Stomach (tissue), 9 donors: ENCODE results near the gene CHMP4B. TPM values are rescaled to one million over a fixed set of nuclear protein-coding genes. Genes with fewer than 3 reads are reported as not detected.

Experiments
- DNase-seq, 2 donors: peaks; one replicate each; pipeline versions ENCODE4 v3.0.0 to v3.0.0-alpha.2; 2013 to 2019
- H3K27ac ChIP-seq, 5 donors: fragments of 200-600 bp in 4 of 5; sonication (generic) in 4 of 5; one replicate each; pipeline ENCODE4 v1.5.1; 2013 to 2019; ENCODE audit warnings: mild to moderate bottlenecking in 1 of 5, moderate library complexity in 1 of 5
- H3K27me3 ChIP-seq, 3 donors: fragments of 200-600 bp; sonication (generic); one replicate each; pipeline ENCODE4 v1.5.1; 2017 to 2019; ENCODE audit warnings: mixed run types in 1 of 3
- H3K36me3 ChIP-seq, 4 donors: fragments of 200-600 bp; sonication (generic); 1 replicate in 3 of 4; 2 replicates in 1 of 4; pipeline ENCODE4 v1.5.1; 2016 to 2019
- H3K4me1 ChIP-seq, 4 donors: fragments of 200-600 bp; sonication (generic); one replicate each; pipeline ENCODE4 v1.5.1; 2016 to 2019
- H3K4me3 ChIP-seq, 4 donors: fragments of 200-600 bp; sonication (generic) in 3 of 4; one replicate each; pipeline ENCODE4 v1.5.1; 2016 to 2019; ENCODE audit warnings: mild to moderate bottlenecking in 1 of 4
- H3K9me3 ChIP-seq, 4 donors: fragments of 200-600 bp; sonication (generic); one replicate each; pipeline ENCODE4 v1.5.1; 2016 to 2019
- EP300 ChIP-seq: sonication (generic); formaldehyde crosslinking; IDR thresholded peaks from one replicate; pipeline ENCODE4 v1.6.1; 2017; ENCODE audit warnings: antibody characterized with exemption
- POLR2A ChIP-seq, 4 donors: fragments of 450-650 bp; IDR thresholded peaks; one replicate each; pipeline ENCODE4 v1.6.1; 2016; ENCODE audit warnings: antibody characterized with exemption in 4 of 4, control low read depth in 2 of 4, mild to moderate bottlenecking in 1 of 4, moderate library complexity in 1 of 4
- POLR2AphosphoS5 ChIP-seq, 3 donors: sonication (generic); formaldehyde crosslinking; IDR thresholded peaks; one replicate each; pipeline ENCODE4 v1.6.1; 2016; ENCODE audit warnings: antibody characterized with exemption in 3 of 3
- WGBS, 5 donors: extraction: QIAGEN DNeasy Blood & Tissue Kit in 3 of 5; methylation state at CpG; one replicate each; pipeline versions ENCODE4 v1.1.5 to v1.1.7; 2013 to 2018; 5-methylcytosine and 5-hydroxymethylcytosine counted together
- intact Hi-C: fragments of 100-400 bp; cut with DNase I; formaldehyde crosslinking; loops from one replicate; pipeline ENCODE4 v1.15.1; 2023; ENCODE audit warnings: low total_unique reads
- polyA plus RNA-seq, 3 donors: library from polyadenylated mRNA; stranded (reverse); fragments of 200-250 nt; gene quantifications; one replicate each; pipeline ENCODE4 v1.2.3, GENCODE V29; 2013
- total RNA-seq, 5 donors: library from RNA; depleted of rRNA; stranded (reverse); fragments of >200 nt; gene quantifications; one replicate each; pipeline versions ENCODE4 v1.1.0 to v1.2.3, GENCODE V29; 2014 to 2016
- TF ChIP-seq, protein P1 (sequence below), 7 experiments: fragments of 450-650 bp in 4 of 7; fragments of 200-600 bp in 3 of 7; sonication (generic) in 3 of 7; IDR thresholded peaks; one replicate each; pipeline ENCODE4 v1.5.1; 2016 to 2019; ENCODE audit warnings: antibody characterized with exemption in 7 of 7, control low read depth in 2 of 7, mild to moderate bottlenecking in 1 of 7
- donor health status: healthy with polysubstance abuse.
- donor health status: Bipolar disorder and iron deficiency.
- donor health status: healthy.

CHMP4B gene
- total and polyA plus RNA-seq, 8 donors: 48.4 to 166 (median 98.5) TPM

DNA sequence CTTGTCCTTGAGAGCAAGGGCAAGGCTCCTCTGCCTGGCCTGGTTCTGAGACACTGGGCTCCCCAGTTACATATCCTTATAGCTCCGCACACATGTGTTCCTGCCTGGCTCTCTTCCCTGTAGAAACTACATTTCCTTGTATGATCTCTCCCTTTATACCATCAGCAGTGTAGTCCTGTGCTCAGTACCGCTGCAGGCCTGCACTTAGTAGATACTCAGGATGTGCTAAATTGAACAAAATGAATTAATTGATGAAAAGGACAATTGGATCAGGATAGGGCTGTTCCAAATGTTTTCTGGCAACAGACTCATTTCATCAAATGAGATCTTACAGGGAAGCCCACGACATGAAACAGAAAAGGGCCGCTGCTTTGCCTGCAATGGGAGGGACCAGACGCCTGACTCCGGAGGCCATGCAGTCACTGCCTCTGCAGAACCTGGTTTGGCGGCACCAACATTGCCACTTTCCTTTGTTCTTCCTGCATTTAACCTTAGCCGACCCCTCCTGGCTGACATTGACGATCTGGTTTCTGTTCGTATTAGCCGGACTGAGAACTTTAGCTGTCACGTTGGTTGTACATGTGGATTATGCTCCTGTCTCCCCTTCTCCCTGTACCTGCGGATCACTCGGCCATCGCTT lies 53.3 kb downstream of the CHMP4B start:
- TF ChIP-seq EP300 (no peak), POLR2A (IDR thresholded peaks at IDR 0.05) (no peak), POLR2AphosphoS5 (IDR thresholded peaks at IDR 0.05) (no peak)
- no peaks in the 10 kb centered on the region for H3K27me3 ChIP-seq
- intact Hi-C loops: loop anchor here (10.0 kb wide), 1 partner anchor 260 kb away; no protein-coding TSS in a partner anchor
- peaks cover 7 to 18% (median 11%) of the 10 kb centered on the region in 4 donors for H3K4me1 ChIP-seq
- DNase-seq: no peak
- no peak overlapping the region for H3K27ac ChIP-seq
- no peaks in the 10 kb centered on the region for H3K9me3 ChIP-seq
- no peaks in the 10 kb centered on the region for H3K36me3 ChIP-seq
- H3K4me3 ChIP-seq: no peak overlapping the region
- 80 to 87% (median 86%) methylated on average over 15 of the region's 15 CpGs for WGBS, 5 donors

DNA sequence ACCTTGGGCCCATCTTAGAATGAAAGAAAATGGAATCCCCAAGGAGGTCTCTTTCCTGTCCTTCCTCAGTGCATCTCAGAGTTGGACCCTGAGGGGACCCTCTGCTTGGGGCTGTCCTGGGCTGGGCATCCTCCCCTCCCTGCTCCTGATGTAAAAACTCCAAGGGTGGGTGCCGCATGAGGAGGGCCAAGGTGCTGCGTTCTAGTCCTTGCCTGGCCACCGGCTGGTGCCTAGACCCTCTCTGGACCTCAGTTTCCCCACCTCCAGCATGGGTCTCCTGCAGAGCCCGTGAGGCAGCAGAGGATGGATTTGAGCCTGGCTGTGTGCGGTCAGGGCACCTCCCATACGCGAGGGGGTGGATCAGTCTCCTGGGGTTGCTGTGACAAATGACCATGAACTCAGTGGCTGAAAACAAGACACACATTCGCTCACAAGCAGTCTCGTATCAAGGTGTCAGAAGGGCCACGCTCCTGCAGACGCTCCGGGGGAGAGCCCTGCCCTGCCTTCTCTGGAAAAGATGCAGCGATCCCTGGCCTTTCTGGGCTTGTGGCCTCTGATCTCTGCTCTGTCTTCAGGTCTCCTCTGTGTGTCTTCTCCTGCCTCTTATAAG lies 54.7 kb downstream of the CHMP4B start:
- H3K27me3 ChIP-seq: no peaks in the 10 kb centered on the region
- H3K4me1 ChIP-seq: peaks cover 7 to 17% (median 9%) of the 10 kb centered on the region in 4 donors
- H3K27ac ChIP-seq: no peak overlapping the region
- intact Hi-C loops: loop anchor here (5.0 to 10.0 kb wide), 2 partner anchors 201 to 259 kb away; no protein-coding TSS in a partner anchor
- DNase-seq: no peak
- TF ChIP-seq POLR2A (IDR thresholded peaks at IDR 0.05): no peak
- TF ChIP-seq POLR2AphosphoS5 (IDR thresholded peaks at IDR 0.05): no peak
- TF ChIP-seq, protein P1, sequence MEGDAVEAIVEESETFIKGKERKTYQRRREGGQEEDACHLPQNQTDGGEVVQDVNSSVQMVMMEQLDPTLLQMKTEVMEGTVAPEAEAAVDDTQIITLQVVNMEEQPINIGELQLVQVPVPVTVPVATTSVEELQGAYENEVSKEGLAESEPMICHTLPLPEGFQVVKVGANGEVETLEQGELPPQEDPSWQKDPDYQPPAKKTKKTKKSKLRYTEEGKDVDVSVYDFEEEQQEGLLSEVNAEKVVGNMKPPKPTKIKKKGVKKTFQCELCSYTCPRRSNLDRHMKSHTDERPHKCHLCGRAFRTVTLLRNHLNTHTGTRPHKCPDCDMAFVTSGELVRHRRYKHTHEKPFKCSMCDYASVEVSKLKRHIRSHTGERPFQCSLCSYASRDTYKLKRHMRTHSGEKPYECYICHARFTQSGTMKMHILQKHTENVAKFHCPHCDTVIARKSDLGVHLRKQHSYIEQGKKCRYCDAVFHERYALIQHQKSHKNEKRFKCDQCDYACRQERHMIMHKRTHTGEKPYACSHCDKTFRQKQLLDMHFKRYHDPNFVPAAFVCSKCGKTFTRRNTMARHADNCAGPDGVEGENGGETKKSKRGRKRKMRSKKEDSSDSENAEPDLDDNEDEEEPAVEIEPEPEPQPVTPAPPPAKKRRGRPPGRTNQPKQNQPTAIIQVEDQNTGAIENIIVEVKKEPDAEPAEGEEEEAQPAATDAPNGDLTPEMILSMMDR (IDR thresholded peaks at IDR 0.05): no peak
- TF ChIP-seq EP300: no peak
- no peaks in the 10 kb centered on the region for H3K9me3 ChIP-seq
- H3K36me3 ChIP-seq: no peaks in the 10 kb centered on the region
- H3K4me3 ChIP-seq: no peak overlapping the region
- 86 to 93% (median 89%) methylated on average over 8 to 13 of the region's 13 CpGs for WGBS, 5 donors

DNA sequence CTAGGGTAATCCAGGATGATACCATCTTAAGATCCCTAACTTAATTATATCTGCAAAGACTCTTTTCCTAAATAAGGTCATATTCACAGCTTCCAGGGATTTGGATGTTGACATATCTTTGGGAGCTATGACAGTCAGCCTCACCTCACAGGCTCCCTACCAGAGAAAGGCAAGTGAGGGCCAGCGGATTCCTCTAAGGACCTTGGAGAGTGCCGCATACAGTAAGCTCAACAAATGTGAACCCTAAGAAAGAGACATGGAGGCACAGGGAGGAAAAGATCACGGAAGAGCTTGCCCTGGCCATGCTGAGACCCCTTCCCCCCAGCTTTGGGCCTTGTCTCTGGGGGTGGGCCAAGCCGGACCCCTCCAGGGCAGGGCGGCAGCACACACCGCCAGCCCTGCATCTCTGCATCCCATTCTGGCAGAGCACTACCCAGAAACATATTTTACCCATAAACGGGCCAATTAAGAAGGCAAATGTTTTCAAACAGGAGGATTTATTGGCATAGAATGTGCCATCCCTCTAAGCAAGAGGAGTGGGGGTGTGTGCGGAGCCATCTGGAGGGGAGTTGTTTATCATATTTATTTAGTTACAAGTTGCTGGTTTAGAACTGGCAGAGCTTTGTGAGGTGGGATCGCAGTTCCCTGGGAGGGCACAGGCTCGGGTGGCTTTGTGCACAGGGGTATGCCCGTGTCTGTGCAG lies 55.4 kb downstream of the CHMP4B start:
- TF ChIP-seq, protein P1 (IDR thresholded peaks at IDR 0.05): no peak
- TF ChIP-seq POLR2A (IDR thresholded peaks at IDR 0.05) (no peak), EP300 (no peak), POLR2AphosphoS5 (IDR thresholded peaks at IDR 0.05) (no peak)
- intact Hi-C loops: loop anchor here (5.0 to 10.0 kb wide), 2 partner anchors 201 to 258 kb away; no protein-coding TSS in a partner anchor
- Histone ChIP-seq H3K4me3 (no peak overlapping the region), H3K36me3 (no peaks in the 10 kb centered on the region), H3K27ac (no peak overlapping the region), H3K9me3 (no peaks in the 10 kb centered on the region), H3K27me3 (no peaks in the 10 kb centered on the region), H3K4me1 (peaks cover 7 to 24% (median 13%) of the 10 kb centered on the region in 4 donors)
- WGBS, 5 donors: 91 to 94% (median 92%) methylated on average over 9 to 11 of the region's 11 CpGs
- DNase-seq: no peak

DNA sequence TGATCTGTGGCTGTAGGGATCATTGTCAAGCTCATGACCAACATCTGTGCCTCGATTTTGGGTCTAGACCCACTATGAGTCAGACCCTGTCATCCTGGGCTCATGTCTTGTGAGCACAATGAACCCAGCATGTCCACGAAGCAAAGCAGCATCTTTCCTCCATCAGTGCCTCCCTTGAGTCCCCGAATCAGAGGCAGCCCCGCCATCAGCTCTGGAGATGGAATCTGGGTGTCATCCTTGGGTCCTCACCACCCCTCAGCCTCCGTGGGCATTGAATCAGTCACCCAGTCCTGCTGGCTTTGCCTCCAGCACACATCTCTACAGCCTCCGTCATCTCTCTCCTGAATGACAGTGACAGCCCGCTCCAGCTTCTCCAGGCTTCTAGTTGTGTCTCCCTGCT lies 56.9 kb downstream of the CHMP4B start:
- TF ChIP-seq, protein P1 (IDR thresholded peaks at IDR 0.05): no peak
- TF ChIP-seq POLR2A (IDR thresholded peaks at IDR 0.05): no peak
- no peak for TF ChIP-seq EP300
- TF ChIP-seq POLR2AphosphoS5 (IDR thresholded peaks at IDR 0.05): no peak
- Histone ChIP-seq H3K27ac (no peak overlapping the region), H3K36me3 (no peaks in the 10 kb centered on the region), H3K9me3 (no peaks in the 10 kb centered on the region), H3K4me1 (peaks cover 0 to 18% (median 6%) of the 10 kb centered on the region in 4 donors), H3K27me3 (no peaks in the 10 kb centered on the region), H3K4me3 (no peak overlapping the region)
- no peak for DNase-seq
- 79 to 92% (median 88%) methylated on average over 7 of the region's 7 CpGs for WGBS, 5 donors
- intact Hi-C loops: loop anchor here (5.0 to 10.0 kb wide), 2 partner anchors 199 to 257 kb away; no protein-coding TSS in a partner anchor
